Measurements from ENCODE around the gene STX4. TPM values are rescaled to one million over a fixed set of nuclear protein-coding genes. Genes with fewer than 3 reads are reported as not detected.

The STX4 gene
- total RNA-seq, 1 experiment from 2014 or later, result 65.2 TPM

- H3K9me3 ChIP-seq (ENCODE audit: control insufficient read depth, insufficient read depth, low read depth, low read length), result no peaks in the 10 kb centered on the region
- TF ChIP-seq SIN3A (IDR thresholded peaks at IDR 0.05; ENCODE audit: borderline replicate concordance, insufficient read depth, low read depth, low read length), result no peak
- no peak for TF ChIP-seq REST (IDR thresholded peaks at IDR 0.05; ENCODE audit: insufficient read depth in 1 of 2, low read depth in 2 of 2, low read length in 1 of 2)
- TF ChIP-seq CTCF (IDR thresholded peaks at IDR 0.05), result no peak
- TF ChIP-seq POLR2AphosphoS5 (IDR thresholded peaks at IDR 0.05; ENCODE audit: low read depth, low read length), result no peak
- TF ChIP-seq TCF7L2 (IDR thresholded peaks at IDR 0.05; ENCODE audit: low read depth, low read length), result no peak
- H3K36me3 ChIP-seq (ENCODE audit: control insufficient read depth, insufficient read depth, low read length), result no peaks in the 10 kb centered on the region
- BruUV-seq (replicated peaks), result no TSS peak
- POLR2A ChIA-PET, result no interaction called here
- intact Hi-C loops (cut with micrococcal nuclease; ENCODE audit: unreplicated experiment) (no loop called here), in situ Hi-C loops (cut with HindIII; ENCODE audit: low pct_unique_long_range_greater_than_20kb, low sequenced_read_pairs) (no loop called here)
- DNase-seq (ENCODE audit: low read depth, low spot score) (no peak), ATAC-seq (no peak)
- no peak overlapping the region for H3K27ac ChIP-seq (ENCODE audit: low read length)
- no peaks in the 10 kb centered on the region for H3K27me3 ChIP-seq (ENCODE audit: control insufficient read depth, insufficient read depth, low read length)
- H3K4me3 ChIP-seq (ENCODE audit: low read depth in 2 of 2, low read length in 2 of 2), result no peak overlapping the region
- no peaks in the 10 kb centered on the region for H3K4me1 ChIP-seq (ENCODE audit: control insufficient read depth, insufficient read depth, low read length)
- CTCF ChIA-PET, result no interaction called here
Observed at GRCh38 chr16:31043352-31043751, 10.0 kb downstream of the STX4 start.

- Histone ChIP-seq H3K4me1 (ENCODE audit: control insufficient read depth, insufficient read depth, low read length) (no peaks in the 10 kb centered on the region), H3K27ac (ENCODE audit: low read length) (no peak overlapping the region), H3K36me3 (ENCODE audit: control insufficient read depth, insufficient read depth, low read length) (no peaks in the 10 kb centered on the region), H3K9me3 (ENCODE audit: control insufficient read depth, insufficient read depth, low read depth, low read length) (no peaks in the 10 kb centered on the region), H3K27me3 (ENCODE audit: control insufficient read depth, insufficient read depth, low read length) (no peaks in the 10 kb centered on the region), H3K4me3 (ENCODE audit: low read depth in 2 of 2, low read length in 2 of 2) (no peak overlapping the region)
- in situ Hi-C loops (cut with HindIII; ENCODE audit: low pct_unique_long_range_greater_than_20kb, low sequenced_read_pairs), result no loop called here
- DNase-seq (ENCODE audit: low read depth, low spot score) (no peak), ATAC-seq (no peak)
- intact Hi-C loops (cut with micrococcal nuclease; ENCODE audit: unreplicated experiment), result no loop called here
- ChIA-PET CTCF (no interaction called here), POLR2A (no interaction called here)
- BruUV-seq (replicated peaks), result no TSS peak
- TF ChIP-seq POLR2AphosphoS5 (IDR thresholded peaks at IDR 0.05; ENCODE audit: low read depth, low read length) (no peak), REST (IDR thresholded peaks at IDR 0.05; ENCODE audit: insufficient read depth in 1 of 2, low read depth in 2 of 2, low read length in 1 of 2) (no peak), CTCF (IDR thresholded peaks at IDR 0.05) (no peak), TCF7L2 (IDR thresholded peaks at IDR 0.05; ENCODE audit: low read depth, low read length) (no peak), SIN3A (IDR thresholded peaks at IDR 0.05; ENCODE audit: borderline replicate concordance, insufficient read depth, low read depth, low read length) (no peak)
Observed at GRCh38 chr16:31043898-31044481, 10.6 kb downstream of the STX4 start.

Data from Panc1 (cell line).